Neural cell (in vitro differentiated cells): Measurements from ENCODE around the gene ZNF764. TPM values are rescaled to one million over a fixed set of nuclear protein-coding genes. Genes with fewer than 3 reads are reported as not detected.

Source experiments
- H2AFZ ChIP-seq: fragments of 200-600, 300-800 bp; sonication (generic), shearing (Covaris generic); 2 replicates; pipeline ENCODE4 v1.6.0; 2014; ENCODE audit warnings: low read depth, mild to moderate bottlenecking, antibody characterized with exemption, low read length, moderate library complexity
- H3F3A ChIP-seq: fragments of 200-600 bp; shearing (Covaris generic); 2 replicates; pipeline ENCODE4 v1.6.1; 2016; ENCODE audit warnings: mild to moderate bottlenecking, moderate library complexity, mixed read lengths, antibody characterized with exemption, low read length; ENCODE audit not compliant: insufficient read depth, poor library complexity, severe bottlenecking
- H3K27ac ChIP-seq: fragments of 200-600, 300-800 bp; sonication (generic), shearing (Covaris generic); 2 replicates; pipeline ENCODE4 v1.5.1; 2014; ENCODE audit warnings: mild to moderate bottlenecking, low read length, moderate library complexity
- H3K27me3 ChIP-seq: fragments of 300-800, 200-600 bp; sonication (generic), shearing (Covaris generic); 2 replicates; pipeline ENCODE4 v1.6.0; 2014; ENCODE audit warnings: mild to moderate bottlenecking, low read depth, low read length, moderate library complexity; ENCODE audit not compliant: insufficient read depth
- H3K36me3 ChIP-seq: fragments of 300-800, 200-600 bp; sonication (generic), shearing (Covaris generic); 2 replicates; pipeline ENCODE4 v1.5.1; 2014; ENCODE audit warnings: mild to moderate bottlenecking, antibody characterized with exemption, low read length, moderate library complexity; ENCODE audit not compliant: insufficient read depth
- H3K4me2 ChIP-seq: fragments of 300-800, 200-600 bp; sonication (generic), shearing (Covaris generic); 2 replicates; pipeline ENCODE4 v1.6.0; 2014; ENCODE audit warnings: mild to moderate bottlenecking, low read length
- H3K4me3 ChIP-seq: fragments of 300-800, 200-600 bp; sonication (generic), shearing (Covaris generic); 2 replicates; pipeline ENCODE4 v1.5.1; 2014; ENCODE audit warnings: mild to moderate bottlenecking, low read length, moderate library complexity
- H3K79me2 ChIP-seq: fragments of 200-600 bp; shearing (Covaris generic); replicated peaks from 2 replicates; pipeline ENCODE4 v1.6.0; 2014; ENCODE audit warnings: mild to moderate bottlenecking, low read length, moderate library complexity; ENCODE audit not compliant: insufficient read depth
- H3K9ac ChIP-seq: fragments of 300-800, 200-600 bp; sonication (generic), shearing (Covaris generic); 2 replicates; pipeline ENCODE4 v1.6.1; 2016; ENCODE audit warnings: mild to moderate bottlenecking, low read length, mixed read lengths
- H3K9me2 ChIP-seq: fragments of 200-600 bp; shearing (Covaris generic); 2 replicates; pipeline ENCODE4 v1.6.1; 2016; ENCODE audit warnings: mild to moderate bottlenecking, low read length, mixed read lengths; ENCODE audit not compliant: insufficient read depth
- H3K9me3 ChIP-seq: fragments of 200-600, 300-800 bp; sonication (generic), shearing (Covaris generic); 2 replicates; pipeline ENCODE4 v1.6.1; 2016; ENCODE audit warnings: mild to moderate bottlenecking, mixed run types, low read length, moderate library complexity, mixed read lengths
- H4K20me1 ChIP-seq: fragments of 200-600 bp; shearing (Covaris generic); 2 replicates; pipeline ENCODE4 v1.6.1; 2016; ENCODE audit warnings: mild to moderate bottlenecking, mixed run types; ENCODE audit not compliant: insufficient read depth
- EZH2 ChIP-seq: fragments of 200-600, 300-800 bp; shearing (Covaris generic), sonication (generic); IDR thresholded peaks from 2 replicates; pipeline ENCODE4 v1.6.1; 2014; ENCODE audit warnings: antibody characterized with exemption, low read length, borderline replicate concordance, mild to moderate bottlenecking; ENCODE audit not compliant: insufficient read depth, poor library complexity, severe bottlenecking
- REST ChIP-seq: IDR thresholded peaks from 2 replicates; pipeline ENCODE4 v1.6.1; 2012; ENCODE audit warnings: borderline replicate concordance
- polyA plus RNA-seq: library from polyadenylated mRNA; depleted of rRNA; stranded (reverse); fragments of >200 nt; gene quantifications from 2 replicates; pipeline ENCODE4 v1.2.3, GENCODE V29; 2014
- small RNA-seq, 3 experiments: library from RNA; depleted of rRNA; stranded (forward); fragments of <200 nt; gene quantifications; one replicate each; pipeline ENCODE3, GENCODE V24; 2012
- TF ChIP-seq, protein P1 (sequence below): fragments of 450-650 bp; IDR thresholded peaks from 2 replicates; pipeline ENCODE4 v1.5.1; 2014; ENCODE audit warnings: antibody characterized with exemption, mild to moderate bottlenecking, moderate library complexity; ENCODE audit not compliant: poor library complexity, severe bottlenecking

Gene ZNF764
- polyA plus RNA-seq, 1 donor from 2014 or later: 10.5 TPM

DNA sequence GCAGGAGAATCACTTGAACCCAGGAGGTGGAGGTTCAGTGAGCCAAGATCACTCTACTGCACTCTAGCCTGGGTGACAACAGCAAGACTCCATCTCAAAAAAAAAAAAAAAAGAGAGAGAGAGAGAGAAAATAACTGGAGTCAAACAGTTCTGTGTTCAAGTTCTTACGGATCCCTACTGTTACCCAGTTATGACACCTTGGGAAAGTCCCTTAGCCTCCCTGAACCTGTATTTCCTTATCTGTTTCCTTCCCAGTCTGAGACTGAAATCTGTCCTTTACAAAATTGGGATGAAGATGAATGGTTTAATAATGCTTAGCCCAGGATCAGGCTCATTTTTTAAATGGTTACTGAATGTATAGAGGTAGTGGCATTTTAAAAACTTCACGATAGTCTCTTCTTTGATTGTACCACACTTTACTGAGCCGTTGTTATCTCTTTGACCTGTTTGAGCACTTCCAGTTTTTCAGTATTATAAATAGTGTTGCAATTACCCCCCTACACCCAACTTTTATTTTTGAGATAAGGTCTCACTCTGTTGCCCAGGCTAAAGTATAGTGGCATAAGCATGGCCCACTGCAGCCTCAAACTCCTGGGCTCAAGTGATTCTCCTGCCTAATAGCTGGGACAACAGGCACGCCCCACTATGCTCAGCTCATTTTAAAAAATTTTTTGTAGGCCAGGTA lies 49.0 kb downstream of the ZNF764 start:
- Histone ChIP-seq H3F3A (no peaks in the 10 kb centered on the region), H3K36me3 (no peaks in the 10 kb centered on the region), H3K27me3 (no peaks in the 10 kb centered on the region), H3K9ac (no peak overlapping the region), H3K9me2 (no peaks in the 10 kb centered on the region), H4K20me1 (no peaks in the 10 kb centered on the region), H3K79me2 (no peaks in the 10 kb centered on the region), H3K4me3 (no peak overlapping the region), H2AFZ (no peak overlapping the region), H3K27ac (no peak overlapping the region), H3K4me2 (no peak overlapping the region), H3K9me3 (no peaks in the 10 kb centered on the region)
- TF ChIP-seq, protein P1, sequence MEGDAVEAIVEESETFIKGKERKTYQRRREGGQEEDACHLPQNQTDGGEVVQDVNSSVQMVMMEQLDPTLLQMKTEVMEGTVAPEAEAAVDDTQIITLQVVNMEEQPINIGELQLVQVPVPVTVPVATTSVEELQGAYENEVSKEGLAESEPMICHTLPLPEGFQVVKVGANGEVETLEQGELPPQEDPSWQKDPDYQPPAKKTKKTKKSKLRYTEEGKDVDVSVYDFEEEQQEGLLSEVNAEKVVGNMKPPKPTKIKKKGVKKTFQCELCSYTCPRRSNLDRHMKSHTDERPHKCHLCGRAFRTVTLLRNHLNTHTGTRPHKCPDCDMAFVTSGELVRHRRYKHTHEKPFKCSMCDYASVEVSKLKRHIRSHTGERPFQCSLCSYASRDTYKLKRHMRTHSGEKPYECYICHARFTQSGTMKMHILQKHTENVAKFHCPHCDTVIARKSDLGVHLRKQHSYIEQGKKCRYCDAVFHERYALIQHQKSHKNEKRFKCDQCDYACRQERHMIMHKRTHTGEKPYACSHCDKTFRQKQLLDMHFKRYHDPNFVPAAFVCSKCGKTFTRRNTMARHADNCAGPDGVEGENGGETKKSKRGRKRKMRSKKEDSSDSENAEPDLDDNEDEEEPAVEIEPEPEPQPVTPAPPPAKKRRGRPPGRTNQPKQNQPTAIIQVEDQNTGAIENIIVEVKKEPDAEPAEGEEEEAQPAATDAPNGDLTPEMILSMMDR: no peak
- TF ChIP-seq EZH2 (no peak), REST (no peak)

Small RNA genes lying within 50 kb of the gene (small RNA-seq; reads per million reads assigned to genes)
- gene AC093249.4: 0 reads per million in 3 experiments
- 0 reads per million in 3 experiments for gene MIR4518

Other genes with a start within 250 kb of the ZNF764 start
- gene CD2BP2, start 203.1 kb downstream of the ZNF764 start, polyA plus RNA-seq: 76.3 and 83.3 TPM in 2 replicates
- gene TBC1D10B, start 187.9 kb downstream of the ZNF764 start, polyA plus RNA-seq: 24.1 and 32.5 TPM in 2 replicates
- gene MYL11, start 183.6 kb downstream of the ZNF764 start, polyA plus RNA-seq: not detected in 2 replicates
- 0.38 TPM in 1 of 2 replicates, not detected in the other for gene SEPTIN1, start 175.8 kb downstream of the ZNF764 start, polyA plus RNA-seq
- gene ZNF48, start 163.0 kb downstream of the ZNF764 start, polyA plus RNA-seq: 42.3 and 48.9 TPM in 2 replicates
- gene ZNF771, start 150.8 kb downstream of the ZNF764 start, polyA plus RNA-seq: 10.2 and 11.7 TPM in 2 replicates
- gene DCTPP1, start 128.3 kb downstream of the ZNF764 start, polyA plus RNA-seq: 47.3 and 60.4 TPM in 2 replicates
- gene SEPHS2, start 112.5 kb downstream of the ZNF764 start, polyA plus RNA-seq: 9.8 and 11.1 TPM in 2 replicates
- gene ITGAL, start 85.6 kb downstream of the ZNF764 start, polyA plus RNA-seq: not detected in 2 replicates
- 54.4 and 56.5 TPM in 2 replicates for gene ZNF768, start 31.8 kb downstream of the ZNF764 start, polyA plus RNA-seq
- 5.7 and 8.4 TPM in 2 replicates for gene ZNF747, start 23.5 kb downstream of the ZNF764 start, polyA plus RNA-seq
- 26.9 and 28.4 TPM in 2 replicates for gene ZNF688, start 13.3 kb upstream of the ZNF764 start, polyA plus RNA-seq
- 26.4 and 44.1 TPM in 2 replicates for gene ZNF785, start 27.3 kb upstream of the ZNF764 start, polyA plus RNA-seq
- gene ZNF689, start 52.0 kb upstream of the ZNF764 start, polyA plus RNA-seq: 10.6 and 13.9 TPM in 2 replicates
- gene PRR14, start 92.6 kb upstream of the ZNF764 start, polyA plus RNA-seq: 23.3 and 31.2 TPM in 2 replicates
- gene FBRS, start 100.1 kb upstream of the ZNF764 start, polyA plus RNA-seq: 19.0 and 24.2 TPM in 2 replicates
- 0.76 and 2.4 TPM in 2 replicates for gene SRCAP, start 140.8 kb upstream of the ZNF764 start, polyA plus RNA-seq
- gene PHKG2, start 190.1 kb upstream of the ZNF764 start, polyA plus RNA-seq: 41.5 and 55.2 TPM in 2 replicates
- gene CFAP119, start 203.7 kb upstream of the ZNF764 start, polyA plus RNA-seq: 17.0 and 23.3 TPM in 2 replicates
- gene RNF40, start 203.9 kb upstream of the ZNF764 start, polyA plus RNA-seq: 85.2 and 94.4 TPM in 2 replicates
- 10.4 and 14.1 TPM in 2 replicates for gene ZNF629, start 228.8 kb upstream of the ZNF764 start, polyA plus RNA-seq